ENCODE data around the gene SLC43A2. TPM values are rescaled to one million over a fixed set of nuclear protein-coding genes. Genes with fewer than 3 reads are reported as not detected.
"Not testable (repeated sequence)": the region's sequence is repeated elsewhere in the genome, so short reads cannot be mapped to it uniquely, and the experiment has no call there.

The SLC43A2 gene
- total and polyA plus RNA-seq, 3 donors from 2014 or later: 11.7 to 15.7 (median 12.4) TPM

- intact Hi-C loops (cut with DNase I; ENCODE audit: low total_unique reads): no loop called here
- 71 to 81% methylated on average over 23 to 27 of the region's 27 CpGs for WGBS, 2 donors
- TF ChIP-seq POLR2A (IDR thresholded peaks at IDR 0.05): no peak
- no peak for TF ChIP-seq CTCF (IDR thresholded peaks at IDR 0.05)
These were observed 59.5 kb downstream of the SLC43A2 start for GRCh38 chr17:1568950-1569810.

DNA sequence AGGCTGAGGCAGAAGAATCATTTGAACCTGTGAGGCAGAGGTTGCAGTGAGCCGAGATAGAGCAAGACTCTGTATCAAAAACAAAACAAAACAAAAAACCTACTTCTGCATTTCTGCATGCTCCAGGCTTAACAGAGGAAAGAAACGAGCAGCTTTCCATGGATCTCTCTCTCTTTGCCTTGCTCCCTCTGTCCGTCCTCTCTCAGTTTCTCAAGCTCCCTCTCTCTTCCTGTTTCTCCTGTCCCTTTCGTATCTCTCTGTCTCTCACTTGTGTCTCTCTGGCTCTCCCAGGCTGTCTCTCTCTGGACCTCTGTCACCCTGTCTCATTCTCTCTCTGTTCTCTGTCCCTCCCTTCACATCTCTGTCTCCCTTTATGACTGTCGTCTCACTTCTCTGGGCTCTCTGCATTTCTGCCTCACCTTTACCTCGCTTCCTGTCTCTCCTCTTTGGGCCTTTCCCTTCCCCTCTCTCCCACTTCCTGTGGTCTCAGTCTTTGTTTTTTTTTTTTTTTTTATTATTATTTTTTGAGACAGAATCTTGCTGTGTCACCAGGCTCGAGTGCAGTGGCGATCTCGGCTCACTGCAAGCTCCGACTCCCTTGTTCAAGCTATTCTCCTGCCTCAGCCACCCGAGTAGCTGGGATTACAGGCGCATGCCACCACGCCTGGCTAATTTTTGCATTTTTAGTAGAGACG, 62.0 kb downstream of the SLC43A2 start:
- WGBS, 2 donors: 72 to 80% methylated on average over 14 of the region's 14 CpGs
- Histone ChIP-seq H3K4me1 (peaks cover under 1% of the 10 kb centered on the region), H3K27me3 (no peaks in the 10 kb centered on the region), H3K9me3 (no peaks in the 10 kb centered on the region), H3K36me3 (ENCODE audit: low read depth, missing control alignments) (no peaks in the 10 kb centered on the region), H3K27ac (no peak overlapping the region), H3K4me3 (no peak overlapping the region)
- no peak for DNase-seq
- TF ChIP-seq CTCF (IDR thresholded peaks at IDR 0.05) (no peak), POLR2A (IDR thresholded peaks at IDR 0.05) (no peak)
- intact Hi-C loops (cut with DNase I; ENCODE audit: low total_unique reads): no loop called here

More at GRCh38 chr17:1568950-1569810, 59.5 kb downstream of the SLC43A2 start:
- Histone ChIP-seq H3K27me3 (no peaks in the 10 kb centered on the region), H3K9me3 (no peaks in the 10 kb centered on the region), H3K27ac (no peak overlapping the region), H3K4me1 (peaks cover 6% of the 10 kb centered on the region), H3K4me3 (no peak overlapping the region), H3K36me3 (ENCODE audit: low read depth, missing control alignments) (no peaks in the 10 kb centered on the region)
- DNase-seq: no peak

DNA sequence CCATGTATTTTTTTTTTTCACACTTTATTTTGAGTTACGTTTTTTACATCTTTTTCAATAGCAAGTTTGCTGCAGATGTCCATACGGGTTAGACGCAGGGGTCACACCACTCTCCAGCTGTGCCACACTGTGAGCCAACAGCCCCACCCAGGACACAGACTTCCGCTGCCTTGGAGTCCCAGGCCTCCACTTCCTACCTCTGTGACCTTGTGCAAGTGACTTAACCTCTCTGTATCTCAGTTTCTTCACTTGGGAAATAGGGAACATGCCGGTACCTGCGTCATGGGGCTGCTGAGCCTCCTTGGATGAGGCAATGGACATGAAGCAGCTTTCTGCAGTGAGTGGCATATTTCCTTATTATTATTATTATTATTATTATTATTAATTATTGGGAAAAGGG, 62.8 kb downstream of the SLC43A2 start:
- DNase-seq: no peak
- H3K9me3 ChIP-seq: no peaks in the 10 kb centered on the region
- H3K36me3 ChIP-seq (ENCODE audit: low read depth, missing control alignments): no peaks in the 10 kb centered on the region
- H3K27me3 ChIP-seq: no peaks in the 10 kb centered on the region
- 51 to 53% methylated on average over 6 of the region's 6 CpGs for WGBS, 2 donors
- H3K27ac ChIP-seq: no peak overlapping the region
- intact Hi-C loops (cut with DNase I; ENCODE audit: low total_unique reads): no loop called here
- TF ChIP-seq POLR2A (IDR thresholded peaks at IDR 0.05) (no peak), CTCF (IDR thresholded peaks at IDR 0.05) (no peak)
- H3K4me3 ChIP-seq: no peak overlapping the region
- peaks cover 8% of the 10 kb centered on the region for H3K4me1 ChIP-seq

DNA sequence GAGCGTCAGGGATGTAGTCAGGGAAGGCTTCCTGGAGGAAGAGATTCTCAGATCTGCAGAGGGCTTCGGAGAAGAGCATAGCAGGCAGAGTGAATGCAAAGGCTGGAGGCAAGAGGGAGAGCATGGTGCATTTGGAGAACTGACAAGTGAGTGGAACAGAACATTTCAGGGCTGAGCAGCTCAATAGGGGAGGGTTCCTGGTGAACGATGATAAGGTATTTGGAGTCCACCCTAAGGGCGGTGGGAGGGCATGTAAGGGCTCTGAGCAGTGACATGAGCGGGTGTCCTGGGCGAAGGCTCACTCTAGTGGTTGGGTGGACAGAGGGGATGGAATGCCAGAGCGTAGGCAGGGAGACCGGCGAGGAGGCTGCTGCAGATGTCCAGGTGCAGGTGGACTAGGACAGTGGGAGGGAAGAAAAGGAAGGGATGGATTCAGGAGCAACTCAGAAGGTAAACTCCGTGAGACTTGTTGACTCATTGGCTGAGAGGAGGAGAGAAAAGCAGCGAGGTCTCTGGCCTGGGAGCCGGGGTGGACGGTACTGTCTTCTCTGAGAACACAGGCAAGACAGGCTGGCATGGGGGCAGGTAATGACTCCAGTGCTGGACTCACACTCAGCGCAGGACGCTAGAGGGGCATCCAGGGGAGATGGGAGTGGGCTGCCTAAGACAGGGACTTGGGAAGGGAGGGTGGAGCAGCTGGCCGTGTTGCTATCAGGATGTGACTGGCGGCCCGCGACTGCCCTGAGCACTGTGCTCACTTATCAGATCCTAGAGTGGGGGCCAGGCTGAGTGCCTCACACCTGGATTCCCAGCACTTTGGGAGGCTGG, 64.6 kb downstream of the SLC43A2 start:
- no peaks in the 10 kb centered on the region for H3K27me3 ChIP-seq
- H3K27ac ChIP-seq: no peak overlapping the region
- WGBS, 2 donors: 57 to 59% methylated on average over 19 of the region's 19 CpGs
- no peak for TF ChIP-seq POLR2A (IDR thresholded peaks at IDR 0.05)
- no peak for TF ChIP-seq CTCF (IDR thresholded peaks at IDR 0.05)
- no peaks in the 10 kb centered on the region for H3K9me3 ChIP-seq
- H3K4me1 ChIP-seq: peaks cover 19% of the 10 kb centered on the region
- intact Hi-C loops (cut with DNase I; ENCODE audit: low total_unique reads): no loop called here
- H3K36me3 ChIP-seq (ENCODE audit: low read depth, missing control alignments): no peaks in the 10 kb centered on the region
- DNase-seq: no peak
- no peak overlapping the region for H3K4me3 ChIP-seq

- intact Hi-C loops (cut with DNase I; ENCODE audit: low total_unique reads); DNase-seq; H3K27ac ChIP-seq; H3K27me3 ChIP-seq; H3K36me3 ChIP-seq (ENCODE audit: low read depth, missing control alignments); H3K9me3 ChIP-seq; H3K4me3 ChIP-seq: not testable (repeated sequence)
- peaks cover 19% of the 10 kb centered on the region for H3K4me1 ChIP-seq
- 60 to 70% methylated on average over 15 of the region's 15 CpGs for WGBS, 2 donors
These were observed 65.2 kb downstream of the SLC43A2 start for GRCh38 chr17:1563471-1563785.
